ENCODE results near the gene MND1. TPM values are rescaled to one million over a fixed set of nuclear protein-coding genes. Genes with fewer than 3 reads are reported as not detected.

MND1 gene
- total and polyA plus RNA-seq, 12 donors = 0.36 to 9.5 (median 0.53) TPM; not detected in 3

DNA sequence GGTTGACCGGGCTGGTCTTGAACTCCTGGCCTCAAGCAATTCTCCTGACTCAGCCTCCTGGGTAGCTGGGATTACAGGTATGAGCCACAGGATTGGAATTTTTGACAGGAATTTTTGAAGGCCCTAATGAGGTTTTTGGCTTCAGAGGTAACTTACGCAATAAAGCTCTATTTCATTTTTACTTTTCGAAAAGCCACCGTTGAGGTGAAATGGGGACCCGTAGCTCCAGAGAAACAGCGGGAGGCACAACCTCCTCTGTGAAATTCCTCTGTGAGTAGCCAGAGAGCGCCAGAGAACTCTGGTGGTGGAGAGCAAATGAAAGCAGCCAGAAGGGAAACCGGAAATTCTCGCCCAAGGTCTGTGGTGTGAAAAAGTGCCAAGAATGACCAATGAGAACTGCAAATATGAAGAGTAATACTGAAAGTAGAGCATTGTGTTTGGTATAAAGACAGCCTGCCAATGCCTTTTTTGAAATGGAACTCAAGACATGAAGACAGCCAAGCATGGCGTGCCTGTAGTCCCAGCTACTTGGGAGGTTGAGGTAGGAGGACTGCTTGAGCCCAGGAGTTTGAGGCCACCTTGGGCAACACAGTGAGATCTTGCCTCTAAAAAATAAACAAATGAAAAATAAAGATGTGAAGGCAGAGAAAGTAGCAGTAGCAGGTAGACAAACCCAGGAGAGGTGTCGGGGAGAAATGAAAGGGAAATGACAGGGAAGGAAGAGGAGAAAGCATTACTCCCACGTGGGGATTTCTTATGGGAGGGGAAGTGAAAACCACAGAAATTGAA, 88.7 kb downstream of the MND1 start:
- no peaks in the 10 kb centered on the region for H3K9me3 ChIP-seq (replicated peaks in 1 of 3)
- peak in 1 of 2 donors; percentile 8 for TF ChIP-seq POLR2A (IDR thresholded peaks at IDR 0.05)
- TF ChIP-seq, protein P1, sequence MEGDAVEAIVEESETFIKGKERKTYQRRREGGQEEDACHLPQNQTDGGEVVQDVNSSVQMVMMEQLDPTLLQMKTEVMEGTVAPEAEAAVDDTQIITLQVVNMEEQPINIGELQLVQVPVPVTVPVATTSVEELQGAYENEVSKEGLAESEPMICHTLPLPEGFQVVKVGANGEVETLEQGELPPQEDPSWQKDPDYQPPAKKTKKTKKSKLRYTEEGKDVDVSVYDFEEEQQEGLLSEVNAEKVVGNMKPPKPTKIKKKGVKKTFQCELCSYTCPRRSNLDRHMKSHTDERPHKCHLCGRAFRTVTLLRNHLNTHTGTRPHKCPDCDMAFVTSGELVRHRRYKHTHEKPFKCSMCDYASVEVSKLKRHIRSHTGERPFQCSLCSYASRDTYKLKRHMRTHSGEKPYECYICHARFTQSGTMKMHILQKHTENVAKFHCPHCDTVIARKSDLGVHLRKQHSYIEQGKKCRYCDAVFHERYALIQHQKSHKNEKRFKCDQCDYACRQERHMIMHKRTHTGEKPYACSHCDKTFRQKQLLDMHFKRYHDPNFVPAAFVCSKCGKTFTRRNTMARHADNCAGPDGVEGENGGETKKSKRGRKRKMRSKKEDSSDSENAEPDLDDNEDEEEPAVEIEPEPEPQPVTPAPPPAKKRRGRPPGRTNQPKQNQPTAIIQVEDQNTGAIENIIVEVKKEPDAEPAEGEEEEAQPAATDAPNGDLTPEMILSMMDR (IDR thresholded peaks at IDR 0.05) = peak; percentile 47 to 95 (median 84)
- DNase-seq = peak; percentile 68 to 92 (median 87)
- peaks cover 0 to 3% of the 10 kb centered on the region in 2 donors for H3K4me1 ChIP-seq (replicated peaks in 1 of 2)
- no peaks in the 10 kb centered on the region for H3K27me3 ChIP-seq
- 39 to 46% (median 43%) methylated on average over 12 of the region's 12 CpGs for WGBS, 4 donors
- H3K36me3 ChIP-seq (replicated peaks in 1 of 2) = no peaks in the 10 kb centered on the region
- intact Hi-C loops (cut with DNase I) = loop anchor here (5.0 to 10.0 kb wide), 2 partner anchors 88 to 144 kb away; partner anchors contain the start of gene MND1 (in 1 of the 2)
- peak overlapping the region in 3 of 5 donors; percentile 51 to 66 (median 54) for H3K27ac ChIP-seq
- H3K4me3 ChIP-seq = peak overlapping the region in 1 of 4 donors; percentile 12

DNA sequence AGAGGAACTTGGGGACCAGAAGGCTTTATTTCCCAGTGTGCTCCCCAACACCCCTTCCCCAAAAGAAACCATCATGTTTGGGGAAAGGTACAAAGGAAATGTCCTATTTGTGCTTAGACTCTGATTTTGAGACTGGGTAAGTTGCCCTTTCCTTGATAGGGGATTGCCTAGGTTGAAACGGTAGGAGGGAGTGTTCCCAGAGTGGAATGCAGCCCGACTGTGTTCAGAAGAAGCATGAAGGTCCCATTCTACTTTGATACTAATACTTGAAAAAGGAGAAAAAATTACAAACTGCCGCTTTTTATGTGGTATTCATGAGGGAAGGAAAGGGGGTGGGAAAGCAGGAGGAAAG, 89.2 kb downstream of the MND1 start:
- Histone ChIP-seq H3K27me3 (no peaks in the 10 kb centered on the region), H3K4me1 (replicated peaks in 1 of 2) (peaks cover 0 to 3% of the 10 kb centered on the region in 2 donors), H3K4me3 (no peak overlapping the region), H3K36me3 (replicated peaks in 1 of 2) (no peaks in the 10 kb centered on the region), H3K9me3 (replicated peaks in 1 of 3) (no peaks in the 10 kb centered on the region), H3K27ac (peak overlapping the region in 2 of 5 donors; percentile 51 to 54)
- no peak for DNase-seq
- 49 to 69% (median 61%) methylated on average over 3 of the region's 3 CpGs for WGBS, 4 donors
- TF ChIP-seq POLR2A (IDR thresholded peaks at IDR 0.05) = no peak
- TF ChIP-seq, protein P1 (IDR thresholded peaks at IDR 0.05) = no peak
- intact Hi-C loops (cut with DNase I) = loop anchor here (2.0 to 10.0 kb wide), 3 partner anchors 89 to 144 kb away; partner anchors contain the start of gene MND1 (in 1 of the 2)

DNA sequence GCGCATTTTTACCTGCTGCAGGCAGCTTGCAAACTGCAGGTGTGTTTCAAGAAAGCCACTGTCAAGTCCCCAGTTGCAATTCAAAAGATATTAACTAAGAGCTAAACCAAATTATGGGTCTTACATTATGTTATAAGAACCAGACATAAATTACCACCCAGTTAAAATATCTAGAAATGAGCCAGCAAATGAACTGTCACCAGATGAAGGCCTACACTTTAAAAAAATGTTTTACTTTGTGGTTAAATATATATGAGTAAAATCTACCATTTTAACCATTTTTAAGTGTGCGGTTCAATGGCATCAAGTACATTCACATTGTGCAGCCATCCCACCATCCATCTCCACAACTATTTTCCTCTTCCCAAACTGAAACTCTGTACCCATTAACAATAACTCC, 89.7 kb downstream of the MND1 start:
- WGBS, 4 donors = 35 to 88% (median 64%) methylated on average over 2 of the region's 2 CpGs
- Histone ChIP-seq H3K27ac (no peak overlapping the region), H3K4me3 (no peak overlapping the region), H3K36me3 (replicated peaks in 1 of 2) (no peaks in the 10 kb centered on the region), H3K9me3 (replicated peaks in 1 of 3) (no peaks in the 10 kb centered on the region), H3K4me1 (replicated peaks in 1 of 2) (peaks cover 0 to 3% of the 10 kb centered on the region in 2 donors), H3K27me3 (no peaks in the 10 kb centered on the region)
- intact Hi-C loops (cut with DNase I) = loop anchor here (2.0 to 10.0 kb wide), 3 partner anchors 89 to 143 kb away; partner anchors contain the start of gene MND1 (in 1 of the 2)
- no peak for TF ChIP-seq POLR2A (IDR thresholded peaks at IDR 0.05)
- TF ChIP-seq, protein P1 (IDR thresholded peaks at IDR 0.05) = no peak
- no peak for DNase-seq

DNA sequence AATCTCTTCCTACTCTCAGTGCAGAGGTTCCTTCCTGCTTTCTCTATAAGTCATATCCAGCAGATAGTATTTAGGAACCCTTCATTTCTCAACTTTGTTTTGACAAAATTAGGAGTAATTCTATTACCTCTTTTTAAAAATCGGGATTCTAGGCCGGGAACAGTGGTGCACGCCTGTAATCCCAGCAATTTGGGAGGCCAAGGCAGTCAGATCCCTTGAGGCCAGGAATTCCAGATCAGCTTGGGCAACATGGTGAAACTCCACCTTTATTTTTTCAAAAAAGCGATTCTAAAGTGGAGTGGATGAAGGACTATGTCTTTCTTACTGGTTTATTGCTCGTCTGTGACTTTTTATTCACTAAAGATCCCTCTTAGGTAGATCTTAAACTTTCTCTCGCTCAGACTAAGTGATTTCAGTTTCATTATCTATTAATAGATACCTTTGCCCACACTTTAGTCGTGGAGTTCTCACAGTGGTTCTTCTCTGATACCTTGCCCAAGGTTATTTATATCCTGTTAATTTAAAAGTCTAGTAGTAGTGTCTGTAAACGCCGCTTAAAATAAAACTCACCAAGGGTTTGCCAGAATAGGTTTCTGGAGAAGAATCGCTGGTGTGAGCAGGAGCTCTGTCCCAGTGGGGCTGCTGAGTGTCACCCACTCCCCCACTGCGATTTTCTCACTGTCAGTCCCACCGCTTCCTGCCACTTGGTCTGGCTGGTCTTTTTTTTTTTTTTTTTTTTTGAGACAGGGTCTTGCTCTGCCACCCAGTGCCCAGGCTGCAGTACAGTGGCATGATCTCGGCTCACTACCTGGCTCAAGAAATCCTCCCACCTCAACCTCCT, 94.6 kb downstream of the MND1 start:
- no peak for DNase-seq
- Histone ChIP-seq H3K36me3 (replicated peaks in 1 of 2) (no peaks in the 10 kb centered on the region), H3K27me3 (no peaks in the 10 kb centered on the region), H3K4me1 (replicated peaks in 1 of 2) (no peaks in the 10 kb centered on the region), H3K9me3 (replicated peaks in 1 of 3) (no peaks in the 10 kb centered on the region), H3K27ac (no peak overlapping the region), H3K4me3 (peak overlapping the region in 1 of 4 donors; percentile 41)
- no peak for TF ChIP-seq POLR2A (IDR thresholded peaks at IDR 0.05)
- TF ChIP-seq, protein P1 (IDR thresholded peaks at IDR 0.05) = no peak
- 63 to 73% (median 70%) methylated on average over 13 of the region's 13 CpGs for WGBS, 4 donors
- intact Hi-C loops (cut with DNase I) = loop anchor here in 1 of 2 donors (10.0 kb wide), 1 partner anchor 94 kb away; the partner anchor contains the start of gene MND1
